ENCODE measurements around the gene DPYSL5. TPM values are rescaled to one million over a fixed set of nuclear protein-coding genes. Genes with fewer than 3 reads are reported as not detected.

The DPYSL5 gene
- total RNA-seq, 1 donor from 2014 or later: not detected

- intact Hi-C loops (cut with DNase I): no loop called here
These were observed 51.7 kb downstream of the DPYSL5 start for GRCh38 chr2:26899500-26900164.

DNA sequence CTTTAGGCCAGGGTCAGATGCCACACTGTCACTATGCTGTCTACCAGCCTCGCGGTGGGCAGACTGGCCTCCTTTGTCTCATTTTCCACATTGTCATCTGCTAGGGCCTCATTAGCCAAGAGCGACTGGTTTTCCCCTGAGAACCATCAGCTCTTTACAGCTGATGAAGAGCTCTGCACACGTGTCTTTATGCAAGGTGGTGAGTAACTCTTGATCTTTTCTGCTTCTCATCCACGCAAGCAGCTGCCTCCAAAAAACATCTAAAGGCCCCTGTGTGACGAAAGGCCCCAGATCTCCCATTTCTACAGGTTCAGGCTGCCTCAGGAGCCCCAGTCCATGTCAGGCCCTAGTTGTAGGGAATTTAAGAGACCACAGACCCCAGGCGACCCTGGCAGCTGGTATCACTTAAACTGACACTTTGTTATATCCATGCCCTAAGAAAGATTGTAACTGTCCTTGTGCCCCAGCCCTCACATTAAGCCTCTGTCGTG, 52.9 kb downstream of the DPYSL5 start:
- H3K9me3 ChIP-seq: no peaks in the 10 kb centered on the region
- intact Hi-C loops (cut with DNase I): no loop called here
- ATAC-seq (no peak), DNase-seq (no peak)
- no peaks in the 10 kb centered on the region for H3K36me3 ChIP-seq
- no peaks in the 10 kb centered on the region for H3K27me3 ChIP-seq
- H3K27ac ChIP-seq: no peak overlapping the region
- no peak overlapping the region for H3K4me3 ChIP-seq
- TF ChIP-seq CTCF (IDR thresholded peaks at IDR 0.05): no peak
- no peaks in the 10 kb centered on the region for H3K4me1 ChIP-seq

More at GRCh38 chr2:26899500-26900164, 51.7 kb downstream of the DPYSL5 start:
- Histone ChIP-seq H3K27me3 (no peaks in the 10 kb centered on the region), H3K4me3 (no peak overlapping the region), H3K36me3 (no peaks in the 10 kb centered on the region), H3K9me3 (no peaks in the 10 kb centered on the region), H3K27ac (no peak overlapping the region), H3K4me1 (no peaks in the 10 kb centered on the region)
- ATAC-seq: no peak
- DNase-seq: no peak
- no peak for TF ChIP-seq CTCF (IDR thresholded peaks at IDR 0.05)

- no peaks in the 10 kb centered on the region for H3K4me1 ChIP-seq
- no peak overlapping the region for H3K4me3 ChIP-seq
- H3K36me3 ChIP-seq: no peaks in the 10 kb centered on the region
- no peak overlapping the region for H3K27ac ChIP-seq
- no peaks in the 10 kb centered on the region for H3K9me3 ChIP-seq
- ATAC-seq (no peak), DNase-seq (no peak)
- TF ChIP-seq CTCF (IDR thresholded peaks at IDR 0.05): no peak
- intact Hi-C loops (cut with DNase I): no loop called here
- no peaks in the 10 kb centered on the region for H3K27me3 ChIP-seq
These were observed 53.6 kb downstream of the DPYSL5 start for GRCh38 chr2:26901326-26902183.

DNA sequence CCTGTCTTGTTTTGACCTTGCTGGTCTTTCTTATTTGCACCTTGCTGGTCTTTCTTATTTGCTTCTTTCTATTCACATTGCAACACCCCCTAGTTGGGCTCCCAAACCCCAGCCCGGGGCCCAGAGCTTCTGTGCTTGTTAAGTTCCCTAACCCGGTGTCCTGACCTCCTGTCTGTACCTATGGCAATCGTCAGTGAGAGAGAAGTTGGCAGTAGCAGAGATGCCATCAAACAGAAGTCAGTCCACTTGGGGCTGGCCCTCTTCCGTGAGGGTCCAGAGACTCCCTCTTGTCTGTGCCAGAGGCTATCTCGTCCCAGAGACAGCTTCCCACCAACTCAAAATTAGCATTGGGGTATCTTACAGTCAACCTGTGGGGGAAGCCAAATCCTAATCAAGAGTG, 55.7 kb downstream of the DPYSL5 start:
- Histone ChIP-seq H3K27me3 (peaks cover 9% of the 10 kb centered on the region), H3K4me1 (no peaks in the 10 kb centered on the region), H3K9me3 (no peaks in the 10 kb centered on the region), H3K27ac (no peak overlapping the region), H3K4me3 (no peak overlapping the region), H3K36me3 (no peaks in the 10 kb centered on the region)
- intact Hi-C loops (cut with DNase I): no loop called here
- ATAC-seq: no peak
- TF ChIP-seq CTCF (IDR thresholded peaks at IDR 0.05): no peak
- no peak for DNase-seq

- H3K27me3 ChIP-seq: peaks cover 14% of the 10 kb centered on the region
- intact Hi-C loops (cut with DNase I): no loop called here
- TF ChIP-seq CTCF (IDR thresholded peaks at IDR 0.05): no peak
- no peaks in the 10 kb centered on the region for H3K9me3 ChIP-seq
- DNase-seq (no peak), ATAC-seq (no peak)
- H3K4me3 ChIP-seq: no peak overlapping the region
- H3K4me1 ChIP-seq: no peaks in the 10 kb centered on the region
- no peak overlapping the region for H3K27ac ChIP-seq
- H3K36me3 ChIP-seq: no peaks in the 10 kb centered on the region
These were observed 56.9 kb downstream of the DPYSL5 start for GRCh38 chr2:26904839-26905238.

All from upper lobe of right lung (tissue), 1 donor.